Panc1 (cell line): ENCODE results near the gene ANKRD13D.

Source experiments
- CTCF ChIP-seq: fragments of 450-650 bp; IDR thresholded peaks from 2 replicates; pipeline ENCODE4 v1.5.1; 2017; ENCODE audit warnings: mild to moderate bottlenecking
- POLR2AphosphoS5 ChIP-seq: IDR thresholded peaks from 2 replicates; pipeline ENCODE4 v1.6.1; 2012; ENCODE audit warnings: mild to moderate bottlenecking, low read depth, low read length, moderate library complexity
- SIN3A ChIP-seq: IDR thresholded peaks from 2 replicates; pipeline ENCODE4 v1.6.1; 2012; ENCODE audit warnings: low read depth, mild to moderate bottlenecking, low read length, moderate library complexity, borderline replicate concordance; ENCODE audit not compliant: insufficient read depth
- TF ChIP-seq, protein P1 (sequence below), 2 experiments: IDR thresholded peaks; 2 replicates each; pipeline ENCODE4 v1.6.1; 2011 to 2012; ENCODE audit warnings: low read depth in 2 of 2, control low read depth in 1 of 2, low read length in 1 of 2, mild to moderate bottlenecking in 1 of 2, moderate library complexity in 1 of 2; ENCODE audit not compliant: insufficient read depth in 1 of 2

GRCh38 chr11:67276781-67277230 is 12.3 kb upstream of the ANKRD13D start:
- TF ChIP-seq, protein P1, sequence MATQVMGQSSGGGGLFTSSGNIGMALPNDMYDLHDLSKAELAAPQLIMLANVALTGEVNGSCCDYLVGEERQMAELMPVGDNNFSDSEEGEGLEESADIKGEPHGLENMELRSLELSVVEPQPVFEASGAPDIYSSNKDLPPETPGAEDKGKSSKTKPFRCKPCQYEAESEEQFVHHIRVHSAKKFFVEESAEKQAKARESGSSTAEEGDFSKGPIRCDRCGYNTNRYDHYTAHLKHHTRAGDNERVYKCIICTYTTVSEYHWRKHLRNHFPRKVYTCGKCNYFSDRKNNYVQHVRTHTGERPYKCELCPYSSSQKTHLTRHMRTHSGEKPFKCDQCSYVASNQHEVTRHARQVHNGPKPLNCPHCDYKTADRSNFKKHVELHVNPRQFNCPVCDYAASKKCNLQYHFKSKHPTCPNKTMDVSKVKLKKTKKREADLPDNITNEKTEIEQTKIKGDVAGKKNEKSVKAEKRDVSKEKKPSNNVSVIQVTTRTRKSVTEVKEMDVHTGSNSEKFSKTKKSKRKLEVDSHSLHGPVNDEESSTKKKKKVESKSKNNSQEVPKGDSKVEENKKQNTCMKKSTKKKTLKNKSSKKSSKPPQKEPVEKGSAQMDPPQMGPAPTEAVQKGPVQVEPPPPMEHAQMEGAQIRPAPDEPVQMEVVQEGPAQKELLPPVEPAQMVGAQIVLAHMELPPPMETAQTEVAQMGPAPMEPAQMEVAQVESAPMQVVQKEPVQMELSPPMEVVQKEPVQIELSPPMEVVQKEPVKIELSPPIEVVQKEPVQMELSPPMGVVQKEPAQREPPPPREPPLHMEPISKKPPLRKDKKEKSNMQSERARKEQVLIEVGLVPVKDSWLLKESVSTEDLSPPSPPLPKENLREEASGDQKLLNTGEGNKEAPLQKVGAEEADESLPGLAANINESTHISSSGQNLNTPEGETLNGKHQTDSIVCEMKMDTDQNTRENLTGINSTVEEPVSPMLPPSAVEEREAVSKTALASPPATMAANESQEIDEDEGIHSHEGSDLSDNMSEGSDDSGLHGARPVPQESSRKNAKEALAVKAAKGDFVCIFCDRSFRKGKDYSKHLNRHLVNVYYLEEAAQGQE (IDR thresholded peaks at IDR 0.05; ENCODE audit: insufficient read depth in 1 of 2, low read depth in 2 of 2, low read length in 1 of 2) = no peak
- TF ChIP-seq CTCF = no peak; the same call in 1 of the 2 replicates
- TF ChIP-seq POLR2AphosphoS5 = no peak
- TF ChIP-seq SIN3A = no peak
